Right lung (tissue), 5 donors: Measurements from ENCODE around the gene LRRC66. TPM values are rescaled to one million over a fixed set of nuclear protein-coding genes. Genes with fewer than 3 reads are reported as not detected.

Source experiments
- DNase-seq, 2 donors: peaks; one replicate each; pipeline ENCODE4 v3.0.0-alpha.2; 2013
- polyA plus RNA-seq, 5 donors: library from polyadenylated mRNA; unstranded; fragments of 120-200 nt; gene quantifications; one replicate each; pipeline versions ENCODE4 v1.2.1 to v1.2.3, GENCODE V29; 2013; ENCODE audit warnings: inconsistent platforms in 1 of 5, low replicate concordance in 1 of 5; ENCODE audit not compliant: insufficient read length in 5 of 5, insufficient read depth in 1 of 5

Gene LRRC66
- polyA plus RNA-seq, 5 donors, result 0.22 to 0.61 (median 0.31) TPM

DNA sequence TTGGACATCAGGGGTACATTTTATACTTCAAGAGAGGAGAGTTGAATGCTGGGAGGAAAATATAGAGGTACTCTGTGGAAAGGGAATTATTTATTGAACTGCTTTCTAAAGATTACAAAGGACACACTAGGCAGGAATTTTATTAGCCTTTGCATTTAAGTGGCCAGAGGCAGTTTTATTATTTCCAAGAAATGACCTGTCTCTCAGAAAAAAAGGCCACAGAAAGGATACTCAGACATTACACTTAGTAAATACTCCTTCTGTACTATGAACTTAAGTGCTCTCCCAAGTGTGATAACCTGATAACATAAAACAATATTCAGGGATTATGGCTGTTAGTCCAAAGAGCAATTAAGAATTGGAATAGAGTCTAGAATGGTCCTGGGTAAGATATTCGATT lies 7.5 kb downstream of the LRRC66 start:
- DNase-seq, result no peak

GRCh38 chr4:52010986-52011385 lies 9.2 kb downstream of the LRRC66 start:
- DNase-seq, result no peak

DNA sequence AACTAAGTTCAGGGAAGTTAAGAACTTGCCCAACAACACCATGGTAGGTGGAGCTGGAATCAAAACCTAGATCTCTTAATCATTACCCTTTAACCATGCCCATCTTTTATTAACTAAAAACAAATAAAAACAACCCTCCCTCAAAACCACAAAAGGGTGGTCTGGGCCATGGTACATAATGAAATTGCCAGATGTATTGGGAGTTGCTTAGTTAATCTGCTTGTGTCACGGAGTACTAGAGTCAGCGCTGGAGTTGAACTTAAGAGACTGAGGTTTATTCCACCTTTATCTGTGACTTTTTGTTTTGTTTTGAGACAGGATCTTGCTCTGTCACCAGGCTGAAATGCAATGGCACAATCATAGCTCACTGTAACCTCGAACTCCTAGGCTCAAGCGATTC lies 13.3 kb downstream of the LRRC66 start:
- DNase-seq, result no peak

GRCh38 chr4:52005604-52006273 lies 14.4 kb downstream of the LRRC66 start:
- no peak for DNase-seq

DNA sequence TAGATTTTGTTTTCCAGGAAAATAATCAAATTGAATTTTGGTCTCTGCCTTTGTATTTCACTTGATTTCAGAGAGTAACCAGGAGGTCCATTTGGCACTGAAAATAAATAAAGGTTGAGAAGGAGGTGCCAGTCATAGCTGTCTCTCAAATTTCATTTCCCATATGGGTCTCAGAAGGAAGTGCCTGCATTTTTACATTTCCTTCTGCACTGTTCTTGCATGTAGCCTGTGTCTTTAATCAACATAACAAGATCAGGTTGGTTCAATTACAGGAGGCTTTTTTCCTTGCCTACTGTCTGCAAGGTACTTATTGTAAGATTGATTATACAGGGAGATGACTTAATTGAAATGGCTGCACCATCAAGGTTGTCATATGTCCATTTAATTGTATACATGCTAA lies 15.7 kb downstream of the LRRC66 start:
- DNase-seq, result no peak

GRCh38 chr4:52001616-52002015 lies 18.5 kb downstream of the LRRC66 start:
- no peak for DNase-seq

GRCh38 chr4:51999250-51999649 lies 20.9 kb downstream of the LRRC66 start:
- no peak for DNase-seq

DNA sequence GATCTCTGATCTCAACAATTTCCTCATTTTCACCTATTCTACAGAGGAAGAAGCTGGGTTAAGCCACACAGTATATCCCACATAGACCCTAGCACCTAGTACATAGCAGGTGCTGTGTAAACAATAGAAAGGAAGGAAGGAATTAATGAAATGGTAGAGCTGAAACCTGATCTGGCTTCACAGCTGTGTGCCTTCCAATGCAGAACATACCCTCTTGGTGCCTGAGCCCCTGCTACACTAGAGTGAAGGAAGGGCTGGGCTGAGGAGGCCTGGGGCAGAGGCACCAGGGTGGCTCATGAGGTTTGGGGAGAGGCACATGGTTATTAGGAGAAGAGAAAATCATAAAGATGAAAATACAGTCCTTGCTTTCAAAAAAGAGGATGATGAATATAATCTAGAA lies 21.3 kb downstream of the LRRC66 start:
- no peak for DNase-seq

DNA sequence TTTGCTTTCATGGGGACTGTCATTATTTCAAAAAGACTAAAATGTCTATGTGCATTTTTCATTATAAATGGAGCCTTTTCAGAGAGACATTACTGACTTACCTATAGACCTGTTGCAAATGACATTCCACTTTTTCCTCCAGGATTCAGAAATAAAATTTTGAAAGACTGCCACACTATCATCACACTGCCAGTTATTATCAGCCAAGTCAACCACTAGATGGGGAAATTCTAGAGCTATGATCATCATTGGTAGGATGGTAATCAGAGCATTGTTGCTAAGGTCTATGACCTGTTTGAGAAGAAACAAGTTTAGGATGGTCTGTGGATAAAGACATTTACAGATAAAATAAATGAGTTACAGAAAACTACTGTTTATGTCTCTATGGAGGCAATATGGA lies 22.5 kb downstream of the LRRC66 start:
- DNase-seq, result no peak

- no peak for DNase-seq
These were observed 24.4 kb downstream of the LRRC66 start for GRCh38 chr4:51995647-51996220.

DNA sequence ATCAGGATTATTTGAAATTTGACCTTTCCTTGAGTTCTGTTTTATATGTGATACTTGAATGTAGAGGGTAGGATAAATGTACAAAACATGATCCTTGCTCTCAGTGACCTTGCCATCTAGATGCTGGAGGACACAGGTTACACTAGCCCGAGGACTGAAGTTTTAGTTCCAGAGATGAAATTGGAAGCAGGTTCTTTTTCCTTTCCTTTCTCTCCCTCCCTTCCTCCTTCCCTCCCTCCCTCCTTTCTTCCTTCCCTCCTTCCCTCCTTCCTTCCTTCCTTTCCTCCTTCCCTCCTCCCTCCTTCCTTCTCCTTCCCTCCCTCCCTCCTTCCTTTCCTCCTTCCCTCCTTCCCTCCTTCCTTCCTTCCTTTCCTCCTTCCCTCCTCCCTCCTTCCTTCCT lies 54.3 kb downstream of the LRRC66 start:
- no peak for DNase-seq

- DNase-seq, result no peak
These were observed 56.2 kb downstream of the LRRC66 start for GRCh38 chr4:51963841-51964517.

- DNase-seq, result no peak
These were observed 59.7 kb downstream of the LRRC66 start for GRCh38 chr4:51960486-51960885.

DNA sequence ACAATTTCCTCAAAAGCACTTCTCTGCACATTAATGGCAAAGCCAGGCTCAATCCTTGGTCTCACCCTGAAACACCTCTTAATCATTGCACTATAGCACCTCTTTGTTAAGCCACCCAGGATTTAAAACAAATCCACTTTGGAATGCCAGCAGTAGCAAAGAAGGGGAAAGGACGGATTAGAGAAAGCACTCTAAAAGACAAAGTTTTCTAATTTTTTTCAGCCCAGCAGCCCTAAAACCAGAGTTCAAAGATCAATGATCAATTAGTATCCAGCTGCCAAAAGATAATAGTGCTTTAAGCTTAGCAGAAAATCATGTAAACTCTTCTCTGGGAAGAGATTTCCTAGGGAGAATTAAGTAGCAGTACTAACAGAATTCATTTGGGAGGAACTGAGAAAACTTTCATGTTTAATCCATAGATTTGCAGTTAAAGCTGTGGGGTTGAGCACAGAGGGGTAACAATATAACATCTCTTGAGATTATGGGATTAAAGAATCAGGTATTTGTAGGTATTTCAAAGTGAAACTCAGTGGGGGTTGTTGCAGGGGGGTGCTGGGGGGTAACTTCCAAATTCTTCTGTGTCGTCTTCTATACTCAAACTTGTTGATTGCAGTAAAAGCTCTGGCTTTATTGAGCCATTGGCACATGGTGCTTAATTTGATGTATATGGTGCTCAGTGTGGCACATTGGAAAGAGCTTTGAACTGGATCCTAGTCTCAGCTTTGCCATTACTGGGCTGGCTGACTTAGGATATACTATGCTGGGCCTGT lies 61.8 kb downstream of the LRRC66 start:
- DNase-seq, result no peak

Other genes with a start within 250 kb of the LRRC66 start
- 10 to 100 TPM; 35.9 to 63.7 (median 47.5) TPM for gene DCUN1D4, start 177.2 kb downstream of the LRRC66 start, polyA plus RNA-seq
- gene SGCB, start 17.9 kb upstream of the LRRC66 start, polyA plus RNA-seq, result 10 to 100 TPM; 30.4 to 46.9 (median 41.7) TPM
- gene SPATA18, start 30.9 kb upstream of the LRRC66 start, polyA plus RNA-seq, result 10 to 100 TPM in 1 of 5 donors, 1 to 10 TPM in 4; 2.2 to 12.6 (median 8.1) TPM